Smooth muscle cell of the brain vasculature (primary cell): ENCODE results near the gene PRR19.

ENCODE experiments used
- DNase-seq: peaks from one replicate; pipeline ENCODE4 v3.0.0-alpha.2; 2012; ENCODE audit warnings: low read depth, low spot score

PRR19 gene

GRCh38 chr19:42349378-42350107 is 47.6 kb downstream of the PRR19 start:
- DNase-seq: no peak

GRCh38 chr19:42350417-42350816 is 48.5 kb downstream of the PRR19 start:
- DNase-seq: no peak

- DNase-seq: no peak
Measured at GRCh38 chr19:42351079-42351735, 49.3 kb downstream of the PRR19 start.

GRCh38 chr19:42352301-42353259 is 50.6 kb downstream of the PRR19 start:
- no peak for DNase-seq

GRCh38 chr19:42353341-42354015 is 51.5 kb downstream of the PRR19 start:
- no peak for DNase-seq

- DNase-seq: no peak
Measured at GRCh38 chr19:42355896-42356295, 54.0 kb downstream of the PRR19 start.

- DNase-seq: no peak
Measured at GRCh38 chr19:42356686-42357085, 54.8 kb downstream of the PRR19 start.

GRCh38 chr19:42357290-42357689 is 55.4 kb downstream of the PRR19 start:
- DNase-seq: no peak
